ENCODE measurements around the gene MUC5B.
"Not testable (repeated sequence)": the region's sequence is repeated elsewhere in the genome, so short reads cannot be mapped to it uniquely, and the experiment has no call there.

MUC5B gene

GRCh38 chr11:1189816-1190215 is 33.0 kb upstream of the MUC5B start:
- DNase-seq (ENCODE audit: low spot score), result not testable (repeated sequence)

GRCh38 chr11:1191786-1192470 is 30.9 kb upstream of the MUC5B start:
- DNase-seq (ENCODE audit: low spot score), result not testable (repeated sequence)

- peak; percentile 8 for DNase-seq (ENCODE audit: low spot score)
These were observed 30.0 kb upstream of the MUC5B start for GRCh38 chr11:1192741-1193325.

- peak; percentile 21 for DNase-seq (ENCODE audit: low spot score)
These were observed 29.3 kb upstream of the MUC5B start for GRCh38 chr11:1193326-1194230.

GRCh38 chr11:1194231-1194976 is 28.5 kb upstream of the MUC5B start:
- DNase-seq (ENCODE audit: low spot score), result peak; percentile 20

- DNase-seq (ENCODE audit: low spot score), result peak; percentile 17
These were observed 27.7 kb upstream of the MUC5B start for GRCh38 chr11:1194977-1195681.

GRCh38 chr11:1195682-1196515 is 27.0 kb upstream of the MUC5B start:
- DNase-seq (ENCODE audit: low spot score), result peak; percentile 14

GRCh38 chr11:1196516-1197391 is 26.1 kb upstream of the MUC5B start:
- peak; percentile 23 for DNase-seq (ENCODE audit: low spot score)

- DNase-seq (ENCODE audit: low spot score), result peak; percentile 26
These were observed 25.4 kb upstream of the MUC5B start for GRCh38 chr11:1197431-1197885.

- peak; percentile 38 for DNase-seq (ENCODE audit: low spot score)
These were observed 24.8 kb upstream of the MUC5B start for GRCh38 chr11:1197886-1198560.

- peak; percentile 25 for DNase-seq (ENCODE audit: low spot score)
These were observed 24.2 kb upstream of the MUC5B start for GRCh38 chr11:1198561-1199240.

GRCh38 chr11:1199241-1199750 is 23.6 kb upstream of the MUC5B start:
- DNase-seq (ENCODE audit: low spot score), result peak; percentile 25

GRCh38 chr11:1199751-1200610 is 22.9 kb upstream of the MUC5B start:
- DNase-seq (ENCODE audit: low spot score), result peak; percentile 40

- DNase-seq (ENCODE audit: low spot score), result peak; percentile 22
These were observed 22.2 kb upstream of the MUC5B start for GRCh38 chr11:1200611-1201191.

- no peak for DNase-seq (ENCODE audit: low spot score)
These were observed 21.3 kb upstream of the MUC5B start for GRCh38 chr11:1201395-1202153.
